GM12874 (cell line): ENCODE data around the gene CCDC60.

ENCODE experiments used
- TF ChIP-seq, protein P1 (sequence below): IDR thresholded peaks from 2 replicates; pipeline ENCODE4 v1.5.1; 2011; ENCODE audit warnings: low read depth, mild to moderate bottlenecking, control low read depth, low read length, moderate library complexity; ENCODE audit not compliant: insufficient read depth

CCDC60 gene

DNA sequence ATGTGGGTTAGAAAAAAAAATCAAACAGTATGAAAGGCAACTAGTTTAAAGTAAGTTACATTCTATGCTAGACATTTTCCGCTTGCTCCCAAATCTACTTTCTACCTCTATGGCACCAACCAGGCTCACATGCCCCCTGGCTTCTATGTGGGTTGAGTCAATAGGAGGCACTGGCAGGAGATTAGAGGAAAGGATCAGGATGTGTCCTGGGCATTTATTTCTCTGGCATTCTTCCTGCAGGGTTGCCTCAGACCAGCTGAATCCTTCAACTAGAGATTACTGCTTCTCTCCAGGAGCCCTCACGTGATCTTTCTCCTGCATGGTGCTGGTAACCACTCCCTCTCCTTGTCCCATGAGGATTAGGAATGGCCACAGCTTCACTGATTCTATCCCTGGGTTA lies 14.9 kb upstream of the CCDC60 start:
- TF ChIP-seq, protein P1, sequence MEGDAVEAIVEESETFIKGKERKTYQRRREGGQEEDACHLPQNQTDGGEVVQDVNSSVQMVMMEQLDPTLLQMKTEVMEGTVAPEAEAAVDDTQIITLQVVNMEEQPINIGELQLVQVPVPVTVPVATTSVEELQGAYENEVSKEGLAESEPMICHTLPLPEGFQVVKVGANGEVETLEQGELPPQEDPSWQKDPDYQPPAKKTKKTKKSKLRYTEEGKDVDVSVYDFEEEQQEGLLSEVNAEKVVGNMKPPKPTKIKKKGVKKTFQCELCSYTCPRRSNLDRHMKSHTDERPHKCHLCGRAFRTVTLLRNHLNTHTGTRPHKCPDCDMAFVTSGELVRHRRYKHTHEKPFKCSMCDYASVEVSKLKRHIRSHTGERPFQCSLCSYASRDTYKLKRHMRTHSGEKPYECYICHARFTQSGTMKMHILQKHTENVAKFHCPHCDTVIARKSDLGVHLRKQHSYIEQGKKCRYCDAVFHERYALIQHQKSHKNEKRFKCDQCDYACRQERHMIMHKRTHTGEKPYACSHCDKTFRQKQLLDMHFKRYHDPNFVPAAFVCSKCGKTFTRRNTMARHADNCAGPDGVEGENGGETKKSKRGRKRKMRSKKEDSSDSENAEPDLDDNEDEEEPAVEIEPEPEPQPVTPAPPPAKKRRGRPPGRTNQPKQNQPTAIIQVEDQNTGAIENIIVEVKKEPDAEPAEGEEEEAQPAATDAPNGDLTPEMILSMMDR = no peak

DNA sequence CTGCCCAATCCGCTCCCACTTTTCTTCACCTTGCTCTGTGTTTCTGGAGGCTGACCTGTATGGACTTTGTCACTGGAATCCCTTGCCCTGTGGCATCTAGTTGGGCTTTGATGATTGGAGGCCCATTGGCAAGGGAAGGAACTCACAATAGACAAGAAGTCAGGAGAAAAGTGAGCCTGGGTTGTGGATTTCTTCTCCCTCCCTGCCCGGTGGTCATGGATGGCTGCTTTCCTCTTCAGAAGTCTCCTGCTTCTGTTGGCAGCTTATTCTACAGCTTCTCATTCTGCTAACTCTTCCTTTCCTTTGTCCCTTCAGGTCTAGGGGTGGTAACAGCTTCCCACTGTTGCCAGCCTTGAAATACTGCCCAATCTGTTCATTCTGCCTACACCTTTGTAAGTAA lies 13.9 kb upstream of the CCDC60 start:
- TF ChIP-seq, protein P1 = no peak

GRCh38 chr12:119322301-119322723 lies 12.2 kb upstream of the CCDC60 start:
- TF ChIP-seq, protein P1 = no peak

GRCh38 chr12:119325813-119326212 lies 8.7 kb upstream of the CCDC60 start:
- TF ChIP-seq, protein P1 = no peak

DNA sequence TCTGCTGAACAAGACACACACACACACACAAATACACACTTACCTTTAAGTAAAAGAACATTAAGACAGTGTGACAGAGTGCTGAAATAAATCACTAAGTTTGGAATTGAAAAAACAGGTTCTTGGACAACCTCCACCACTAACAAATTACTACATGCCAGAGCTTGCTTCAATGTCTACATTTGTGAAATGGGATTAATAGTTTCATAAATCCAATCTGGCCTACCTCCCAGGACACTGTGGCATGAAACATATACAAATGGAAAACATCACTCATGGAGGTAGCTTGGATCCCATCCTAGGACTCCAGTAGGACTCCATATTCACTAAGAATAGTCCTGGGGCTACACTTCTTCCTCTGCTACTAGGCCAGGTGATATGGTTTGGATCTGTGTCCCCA lies 8.2 kb upstream of the CCDC60 start:
- TF ChIP-seq, protein P1 = no peak

GRCh38 chr12:119327471-119327870 lies 7.1 kb upstream of the CCDC60 start:
- TF ChIP-seq, protein P1 = no peak

DNA sequence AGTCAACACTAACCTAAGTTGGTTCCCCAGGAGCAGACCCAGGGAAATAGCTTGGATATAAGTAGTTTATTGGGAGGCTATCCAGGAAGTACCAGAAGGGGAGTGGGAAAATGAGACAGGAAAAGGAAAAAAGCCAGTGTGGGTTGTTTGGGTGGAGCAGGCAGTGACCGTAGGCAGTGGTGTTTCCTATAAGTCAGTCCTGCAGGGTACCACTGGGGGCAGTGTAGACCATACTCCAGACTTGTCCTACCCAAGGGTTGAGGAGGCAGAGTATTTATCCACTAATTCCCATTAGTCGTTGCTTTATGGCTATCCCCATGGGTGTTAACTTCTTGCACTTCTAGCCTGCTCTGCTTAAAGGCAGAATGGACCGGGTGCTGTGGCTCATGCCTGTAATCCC lies 6.4 kb upstream of the CCDC60 start:
- TF ChIP-seq, protein P1 = peak; percentile 52; the same call in 1 of the 2 replicates
